Inflammatory macrophage treated with lipopolysaccharide for 4 hours (primary cell): ENCODE data around the gene JMJD1C.
A peak's percentile ranks its signal among the peaks of the same experiment; 100 is the strongest.
"Not testable (repeated sequence)": the region's sequence is repeated elsewhere in the genome, so short reads cannot be mapped to it uniquely, and the experiment has no call there.

Experiments
- DNase-seq: peaks from one replicate; pipeline ENCODE4 v3.0.0-alpha.2; 2020

JMJD1C gene

DNA sequence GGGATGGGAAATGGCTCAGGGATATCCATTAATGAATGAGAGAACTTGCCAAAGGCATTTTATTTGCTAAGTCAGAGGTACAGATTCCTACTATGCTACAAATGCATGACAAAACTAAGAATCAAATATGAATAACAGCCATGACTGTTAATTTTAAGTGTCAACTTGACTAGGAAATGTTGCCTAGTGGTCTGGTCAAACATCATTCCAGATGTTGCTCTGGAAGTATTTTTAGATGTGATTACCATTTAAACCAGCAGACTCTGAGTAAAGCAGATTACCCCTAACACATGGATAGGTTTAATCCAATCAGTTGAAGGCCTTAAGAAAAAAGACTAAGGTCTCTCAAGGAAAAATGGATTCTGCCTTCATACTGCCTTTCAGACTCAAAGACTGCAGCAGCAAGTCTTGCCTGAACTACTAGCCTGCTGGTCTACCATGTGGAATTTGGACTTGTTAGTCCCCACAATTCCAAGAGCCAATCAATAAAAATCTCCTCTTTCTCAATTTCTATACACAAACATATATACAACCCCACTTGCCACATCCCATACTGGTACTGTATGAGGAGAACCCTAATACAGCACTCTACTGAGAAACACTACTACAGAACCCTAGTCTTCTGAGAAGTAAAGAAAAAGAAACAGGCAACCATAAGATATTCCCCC, 213.5 kb downstream of the JMJD1C start:
- DNase-seq: no peak

DNA sequence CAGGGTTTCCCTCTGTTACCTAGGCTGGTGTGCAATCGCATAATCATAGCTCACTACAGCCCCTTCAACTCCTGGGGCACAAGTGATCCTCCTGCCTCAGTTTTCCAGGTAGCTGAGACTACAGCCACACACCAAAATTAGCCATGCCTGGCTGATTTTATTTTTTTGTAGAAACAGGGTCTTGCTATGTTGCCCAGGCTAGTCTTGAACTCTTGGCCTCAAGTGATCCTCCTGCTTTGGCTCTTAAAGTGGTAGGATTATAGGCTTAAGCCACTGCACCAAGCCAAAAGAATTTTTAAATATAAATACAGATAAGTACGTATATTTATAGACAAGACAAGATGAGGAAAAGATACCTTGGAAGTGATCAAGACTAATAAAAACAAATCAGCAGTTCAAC, 215.7 kb downstream of the JMJD1C start:
- no peak for DNase-seq

GRCh38 chr10:63247771-63248170, 218.0 kb downstream of the JMJD1C start:
- DNase-seq: no peak

DNA sequence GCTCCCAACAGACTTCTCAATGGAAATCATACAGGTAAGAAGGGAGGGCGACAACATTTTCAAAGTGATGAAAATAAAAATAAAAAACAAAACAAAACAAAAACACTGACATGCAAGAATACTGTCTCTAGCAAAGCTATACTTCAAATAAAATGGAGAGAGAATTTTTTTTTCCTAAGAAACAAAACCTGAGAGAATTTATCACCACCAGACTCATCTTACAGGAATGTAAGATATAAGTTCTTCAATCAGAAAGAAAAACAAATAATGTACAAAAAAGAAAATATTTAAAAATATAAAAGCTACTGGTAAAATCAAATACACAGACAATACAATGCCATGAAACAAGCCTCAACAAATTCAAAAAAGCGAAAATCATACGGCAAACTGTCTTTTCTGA, 219.4 kb downstream of the JMJD1C start:
- DNase-seq: no peak

DNA sequence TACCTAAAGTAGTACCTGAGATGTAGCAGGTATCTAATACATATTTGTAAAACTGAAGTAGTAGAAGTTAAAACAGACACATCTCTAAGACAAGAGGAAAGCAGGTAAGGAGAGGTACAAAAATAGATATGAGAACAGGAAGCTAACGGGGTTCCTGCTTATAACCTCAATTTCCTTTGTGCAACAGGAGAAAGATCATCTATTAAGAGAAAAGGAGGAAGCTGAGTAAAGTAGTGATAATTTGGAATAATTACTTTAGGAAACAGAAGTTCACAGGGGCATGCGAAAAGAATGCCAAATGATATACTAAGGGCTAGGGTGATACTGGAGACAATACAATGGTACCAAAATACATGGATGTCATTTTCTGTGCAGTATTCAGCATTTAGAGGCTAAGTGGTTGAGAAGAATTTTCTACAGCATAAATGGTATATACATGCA, 223.9 kb downstream of the JMJD1C start:
- no peak for DNase-seq

GRCh38 chr10:63240807-63241206, 225.0 kb downstream of the JMJD1C start:
- no peak for DNase-seq

DNA sequence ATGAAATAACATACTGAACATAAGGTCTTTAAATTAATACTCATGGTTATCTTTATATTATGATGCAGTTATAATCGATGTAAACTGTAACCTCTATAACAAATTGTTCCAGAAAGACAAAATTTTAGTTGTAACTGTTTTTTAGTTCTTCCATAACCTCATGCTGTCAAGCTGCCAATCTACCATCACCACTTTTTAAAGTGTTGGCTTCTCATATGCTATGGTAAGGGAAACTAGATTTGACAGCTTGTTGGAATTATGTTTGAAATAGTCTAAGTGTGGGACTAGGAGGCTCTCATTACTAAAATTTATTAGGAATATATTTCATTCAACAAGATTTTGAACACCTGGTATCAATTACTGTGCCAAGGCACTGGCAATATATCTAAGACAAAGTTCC, 227.3 kb downstream of the JMJD1C start:
- DNase-seq: no peak

- DNase-seq: no peak
Observed at GRCh38 chr10:63237396-63237795, 228.4 kb downstream of the JMJD1C start.

- peak; percentile 89 for DNase-seq
Observed at GRCh38 chr10:63236113-63236935, 229.5 kb downstream of the JMJD1C start.

- DNase-seq: not testable (repeated sequence)
Observed at GRCh38 chr10:63235136-63235535, 230.6 kb downstream of the JMJD1C start.

DNA sequence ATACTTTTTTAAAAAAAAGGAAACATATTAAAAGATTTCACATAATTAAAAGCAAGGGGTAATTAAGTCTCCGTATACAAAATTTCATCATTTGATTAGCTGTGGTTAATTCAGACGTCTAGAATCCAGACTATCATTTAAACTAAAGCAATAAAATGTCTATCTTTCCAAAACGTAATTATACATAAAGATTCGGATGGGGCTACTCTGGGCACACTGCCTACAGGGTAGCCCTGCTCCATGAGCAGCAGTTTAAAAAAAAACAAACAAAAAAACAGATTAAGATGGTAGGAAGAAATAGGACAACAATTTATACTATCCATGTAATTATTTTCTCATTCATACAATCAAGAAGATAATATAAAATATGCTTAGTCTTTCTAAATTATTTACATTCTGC, 236.6 kb downstream of the JMJD1C start:
- no peak for DNase-seq

- no peak for DNase-seq
Observed at GRCh38 chr10:63228237-63228636, 237.5 kb downstream of the JMJD1C start.

DNA sequence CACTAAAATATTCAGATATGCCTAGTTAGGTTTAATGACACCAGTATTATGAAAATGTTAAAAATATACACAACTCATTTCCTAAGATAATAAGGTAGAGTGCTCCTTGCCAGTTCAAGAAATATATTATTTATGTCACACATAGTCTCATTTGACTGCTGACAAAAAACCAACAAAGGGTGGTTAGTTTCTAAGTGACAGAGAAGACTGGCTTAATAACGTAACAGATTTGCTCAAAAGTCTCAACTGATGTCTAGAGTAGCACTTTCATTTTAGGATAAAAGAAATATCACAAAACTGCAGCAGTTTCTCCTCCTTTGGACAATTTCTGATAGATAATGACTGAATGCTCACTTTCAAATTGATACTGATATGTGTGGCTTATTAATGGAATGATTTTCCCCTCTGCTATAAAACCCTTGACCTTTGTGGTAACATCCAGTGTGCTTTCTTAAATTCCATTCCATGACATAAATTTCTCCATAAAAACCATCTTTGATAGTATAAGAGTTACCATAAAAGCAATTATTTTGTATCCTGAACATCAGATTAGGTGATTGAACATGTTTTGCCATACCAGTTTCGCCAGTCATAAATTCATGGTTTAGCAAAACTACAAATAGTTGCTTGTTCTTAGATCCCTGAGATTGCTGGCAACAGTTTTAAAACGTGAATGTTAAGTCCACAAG, 238.4 kb downstream of the JMJD1C start:
- no peak for DNase-seq

DNA sequence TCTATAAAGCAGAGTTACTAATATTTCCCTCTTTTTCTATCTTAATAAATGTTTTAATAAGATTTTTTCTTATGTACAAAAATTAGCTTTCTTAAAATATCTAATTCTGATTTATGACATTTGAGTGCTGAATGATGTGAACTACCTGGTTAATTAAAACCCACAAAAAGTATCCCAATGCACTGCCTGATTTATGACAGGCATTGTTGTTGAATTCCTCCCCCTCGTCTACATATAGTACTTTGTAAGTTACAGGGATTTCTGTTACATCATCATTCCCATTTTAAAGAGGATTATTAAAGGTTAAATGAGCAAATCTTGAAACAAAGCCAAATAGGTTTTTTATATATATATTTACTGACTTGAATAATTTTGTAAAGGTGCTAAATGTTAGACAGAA, 241.5 kb downstream of the JMJD1C start:
- no peak for DNase-seq

GRCh38 chr10:63221950-63222349, 243.8 kb downstream of the JMJD1C start:
- no peak for DNase-seq

DNA sequence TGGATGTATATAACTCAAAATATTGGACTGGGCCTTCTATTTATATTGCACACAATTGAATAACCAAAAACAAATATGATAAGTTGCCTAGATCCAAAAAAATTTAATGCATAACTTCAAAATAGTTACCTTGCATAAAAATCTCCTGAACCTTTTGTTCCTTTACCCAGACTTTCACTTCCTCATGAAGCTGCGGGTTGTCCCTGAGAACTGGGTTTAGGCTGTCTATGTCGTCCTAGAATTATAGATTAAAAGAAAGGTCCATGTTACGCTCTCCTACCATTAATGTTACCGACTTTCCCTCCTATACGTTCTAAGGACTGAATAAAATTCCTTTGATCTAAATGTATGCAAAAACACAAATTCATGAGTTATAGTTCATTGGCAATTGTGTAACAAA, 246.0 kb downstream of the JMJD1C start:
- peak; percentile 23 for DNase-seq

GRCh38 chr10:63217120-63217605, 248.6 kb downstream of the JMJD1C start:
- peak; percentile 64 for DNase-seq

DNA sequence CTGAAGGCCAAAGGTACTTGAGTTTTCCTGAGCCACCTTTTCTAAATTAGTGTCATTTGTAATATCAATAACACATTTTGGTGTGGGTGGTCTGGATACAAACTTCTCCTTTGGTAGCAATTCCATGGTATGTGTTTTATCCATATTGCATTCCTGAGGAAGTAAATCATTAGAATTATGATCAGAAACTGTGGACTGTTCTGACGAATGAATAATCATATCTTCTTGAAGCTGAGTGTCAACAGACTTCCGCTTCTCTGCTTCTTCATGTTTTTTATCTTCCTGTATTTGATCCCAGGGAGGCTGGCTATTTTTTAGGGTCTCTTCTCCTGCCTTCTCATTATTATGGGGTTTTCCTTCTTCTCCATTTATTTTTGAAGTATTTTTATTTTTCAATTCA, 251.2 kb downstream of the JMJD1C start:
- peak; percentile 34 for DNase-seq

GRCh38 chr10:63213489-63213888, 252.3 kb downstream of the JMJD1C start:
- DNase-seq: no peak

DNA sequence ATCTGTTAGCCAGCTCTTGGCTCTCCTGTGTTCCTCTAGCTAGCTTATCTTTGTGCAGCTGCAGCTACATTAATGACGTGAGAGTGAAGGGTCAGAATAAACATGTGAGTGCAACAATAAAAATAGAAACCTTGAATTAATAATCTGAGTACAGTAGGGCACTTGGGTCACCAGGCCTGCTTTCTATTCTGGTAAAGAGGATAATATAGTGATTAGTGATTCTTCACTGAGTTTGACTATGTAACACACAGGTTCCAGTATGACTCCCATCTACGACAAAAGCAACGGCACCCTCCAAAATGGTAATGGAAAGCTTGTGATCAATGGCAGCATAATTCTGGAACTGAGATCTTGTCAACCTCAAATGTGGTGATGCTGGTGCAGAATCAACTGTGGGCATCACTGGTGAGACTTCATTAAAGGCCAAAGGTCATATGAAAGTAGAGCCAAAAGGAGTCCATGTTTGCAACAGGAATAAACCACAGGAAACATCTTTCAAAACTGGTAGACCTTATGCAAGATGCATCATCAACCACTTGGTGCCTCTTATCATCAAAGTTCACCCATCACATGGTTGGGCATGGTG, 255.1 kb downstream of the JMJD1C start:
- DNase-seq: peak; percentile 58

- DNase-seq: no peak
Observed at GRCh38 chr10:63209705-63210104, 256.1 kb downstream of the JMJD1C start.

DNA sequence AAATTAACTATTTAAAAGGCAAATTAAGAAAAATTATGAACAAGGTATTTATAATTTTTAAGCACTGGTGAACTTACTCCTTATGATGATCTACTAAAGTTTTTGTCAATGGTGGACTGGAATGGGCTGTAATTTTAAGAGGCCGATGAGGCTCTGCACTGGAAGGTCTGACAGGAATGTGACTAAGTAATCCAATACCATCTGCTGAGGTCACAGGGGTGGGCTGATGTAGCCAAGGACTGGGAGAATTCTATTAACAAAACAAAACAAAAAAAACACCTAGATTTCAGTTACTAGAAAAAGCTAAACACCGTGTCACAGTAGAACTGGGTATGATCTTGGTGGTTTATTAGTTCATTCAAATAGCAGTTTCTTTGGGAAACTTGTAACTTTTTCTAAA, 256.8 kb downstream of the JMJD1C start:
- DNase-seq: no peak
